ENCODE results near the gene SLC12A7. TPM values are rescaled to one million over a fixed set of nuclear protein-coding genes. Genes with fewer than 3 reads are reported as not detected.

Gene SLC12A7
- total RNA-seq, 1 experiment from 2014 or later: 207 TPM

- ChIA-PET CTCF (no interaction called here), POLR2A (ENCODE audit: unreplicated experiment) (no interaction called here)
- H3K4me3 ChIP-seq: no peak overlapping the region
- no peak overlapping the region for H3K27ac ChIP-seq
- no peaks in the 10 kb centered on the region for H3K27me3 ChIP-seq (ENCODE audit: insufficient read depth, low read depth)
- peaks cover 15% of the 10 kb centered on the region for H3F3A ChIP-seq (ENCODE audit: insufficient read depth, low read depth)
- H3K9me2 ChIP-seq (ENCODE audit: insufficient read depth): no peaks in the 10 kb centered on the region
- intact Hi-C loops (cut with micrococcal nuclease; ENCODE audit: unreplicated experiment): no loop called here
- H4K20me1 ChIP-seq (ENCODE audit: insufficient read depth): no peaks in the 10 kb centered on the region
- H3K4me1 ChIP-seq (replicated peaks; ENCODE audit: insufficient read depth): peaks cover 23% of the 10 kb centered on the region
- BruUV-seq (replicated peaks): no TSS peak
- H3K79me2 ChIP-seq (ENCODE audit: low read depth): no peaks in the 10 kb centered on the region
- H2AFZ ChIP-seq: no peak overlapping the region
- TF ChIP-seq CTCF (conservative IDR thresholded peaks at IDR 0.05) (no peak), EZH2 (IDR thresholded peaks at IDR 0.05; ENCODE audit: low read depth) (no peak)
- DNase-seq: no peak
- H3K4me2 ChIP-seq: no peak overlapping the region
- H3K36me3 ChIP-seq (ENCODE audit: low read depth): no peaks in the 10 kb centered on the region
- no peaks in the 10 kb centered on the region for H3K9me3 ChIP-seq (ENCODE audit: insufficient read depth, low read depth)
These were observed 22.6 kb upstream of the SLC12A7 start for GRCh38 chr5:1134478-1134877.

GRCh38 chr5:1133510-1134201 lies 21.8 kb upstream of the SLC12A7 start:
- Histone ChIP-seq H3K36me3 (ENCODE audit: low read depth) (no peaks in the 10 kb centered on the region), H3K4me3 (no peak overlapping the region), H3K4me1 (replicated peaks; ENCODE audit: insufficient read depth) (peaks cover 32% of the 10 kb centered on the region), H3F3A (ENCODE audit: insufficient read depth, low read depth) (peaks cover 23% of the 10 kb centered on the region), H4K20me1 (ENCODE audit: insufficient read depth) (no peaks in the 10 kb centered on the region), H2AFZ (no peak overlapping the region), H3K79me2 (ENCODE audit: low read depth) (no peaks in the 10 kb centered on the region), H3K9me3 (ENCODE audit: insufficient read depth, low read depth) (no peaks in the 10 kb centered on the region), H3K9me2 (ENCODE audit: insufficient read depth) (no peaks in the 10 kb centered on the region), H3K4me2 (no peak overlapping the region), H3K27ac (no peak overlapping the region), H3K27me3 (ENCODE audit: insufficient read depth, low read depth) (no peaks in the 10 kb centered on the region)
- ChIA-PET POLR2A (ENCODE audit: unreplicated experiment) (no interaction called here), CTCF (interaction anchor here (0.7 kb wide), 1 partner anchor 131 kb away, joined by 6 read pairs; no protein-coding TSS in a partner anchor)
- TF ChIP-seq CTCF (conservative IDR thresholded peaks at IDR 0.05) (no peak), EZH2 (IDR thresholded peaks at IDR 0.05; ENCODE audit: low read depth) (no peak)
- intact Hi-C loops (cut with micrococcal nuclease; ENCODE audit: unreplicated experiment): no loop called here
- no peak for DNase-seq
- no TSS peak for BruUV-seq (replicated peaks)

GRCh38 chr5:1133108-1133507 lies 21.2 kb upstream of the SLC12A7 start:
- ChIA-PET POLR2A (ENCODE audit: unreplicated experiment) (no interaction called here), CTCF (interaction anchor here (0.7 kb wide), 1 partner anchor 130 kb away, joined by 6 read pairs; no protein-coding TSS in a partner anchor)
- H2AFZ ChIP-seq: no peak overlapping the region
- no peaks in the 10 kb centered on the region for H3K79me2 ChIP-seq (ENCODE audit: low read depth)
- no peak overlapping the region for H3K27ac ChIP-seq
- H3K4me2 ChIP-seq: no peak overlapping the region
- H3K4me1 ChIP-seq (replicated peaks; ENCODE audit: insufficient read depth): peaks cover 37% of the 10 kb centered on the region
- H3K36me3 ChIP-seq (ENCODE audit: low read depth): no peaks in the 10 kb centered on the region
- no peak for TF ChIP-seq EZH2 (IDR thresholded peaks at IDR 0.05; ENCODE audit: low read depth)
- TF ChIP-seq CTCF (conservative IDR thresholded peaks at IDR 0.05): no peak
- no TSS peak for BruUV-seq (replicated peaks)
- no peak overlapping the region for H3K4me3 ChIP-seq
- DNase-seq: no peak
- peaks cover 23% of the 10 kb centered on the region for H3F3A ChIP-seq (ENCODE audit: insufficient read depth, low read depth)
- no peaks in the 10 kb centered on the region for H3K9me2 ChIP-seq (ENCODE audit: insufficient read depth)
- intact Hi-C loops (cut with micrococcal nuclease; ENCODE audit: unreplicated experiment): no loop called here
- no peaks in the 10 kb centered on the region for H3K9me3 ChIP-seq (ENCODE audit: insufficient read depth, low read depth)
- no peaks in the 10 kb centered on the region for H4K20me1 ChIP-seq (ENCODE audit: insufficient read depth)
- H3K27me3 ChIP-seq (ENCODE audit: insufficient read depth, low read depth): no peaks in the 10 kb centered on the region

All from PC-9 (cell line).